ENCODE data around the gene ADAMTS6.

GRCh38 chr5:65363499-65363898, 118.2 kb downstream of the ADAMTS6 start:
- TF ChIP-seq CTCF (IDR thresholded peaks at IDR 0.05) (no peak), ZFX (IDR thresholded peaks at IDR 0.05; ENCODE audit: borderline replicate concordance) (no peak)

All from 22Rv1 (cell line).